BJ (cell line): ENCODE results near the gene KLHL22. TPM values are rescaled to one million over a fixed set of nuclear protein-coding genes. Genes with fewer than 3 reads are reported as not detected.
"Not testable (repeated sequence)": the region's sequence is repeated elsewhere in the genome, so short reads cannot be mapped to it uniquely, and the experiment has no call there.

ENCODE experiments used
- CTCF ChIA-PET: fragments of 350-600 bp; formaldehyde crosslinking; extraction: SDS; loops from one replicate; lab custom pipeline; 2021; ENCODE audit warnings: antibody characterized with exemption, inconsistent platforms; lab: Yijun Ruan, JAX
- POLR2A ChIA-PET: fragments of 300-600 bp; sonication (Branson Sonifier 250); formaldehyde crosslinking; extraction: SDS; loops from one replicate; lab custom pipeline; 2021; ENCODE audit warnings: antibody characterized with exemption; lab: Charles Lee
- DNase-seq: peaks from one replicate; pipeline ENCODE4 v3.0.0-alpha.2; 2011; ENCODE audit warnings: low read depth
- H3K27me3 ChIP-seq: 2 replicates; pipeline ENCODE4 v1.6.0; 2011; ENCODE audit warnings: low read length; ENCODE audit not compliant: control insufficient read depth, insufficient read depth
- H3K36me3 ChIP-seq: 2 replicates; pipeline ENCODE4 v1.5.1; 2011; ENCODE audit warnings: low read length; ENCODE audit not compliant: control insufficient read depth, insufficient read depth
- H3K4me3 ChIP-seq: 2 replicates; pipeline ENCODE4 v1.5.1; 2011; ENCODE audit warnings: low read depth, mild to moderate bottlenecking, control low read depth, low read length
- CTCF ChIP-seq: IDR thresholded peaks from 2 replicates; pipeline ENCODE4 v1.5.1; 2011; ENCODE audit warnings: low read depth, mild to moderate bottlenecking, control low read depth, inconsistent platforms, low read length, moderate library complexity; ENCODE audit not compliant: insufficient read depth
- polyA plus RNA-seq: library from polyadenylated mRNA; depleted of rRNA; stranded (reverse); fragments of >200 nt; gene quantifications from 2 replicates; pipeline ENCODE4 v1.2.3, GENCODE V29; 2011

Gene KLHL22
- polyA plus RNA-seq, 1 experiment, result 34.0 TPM

GRCh38 chr22:20475115-20475436 lies 20.5 kb downstream of the KLHL22 start:
- no peak overlapping the region for H3K4me3 ChIP-seq
- peaks cover 7% of the 10 kb centered on the region for H3K36me3 ChIP-seq
- no peak for DNase-seq
- ChIA-PET POLR2A (no interaction called here), CTCF (no interaction called here)
- H3K27me3 ChIP-seq, result no peaks in the 10 kb centered on the region
- TF ChIP-seq CTCF, result no peak

GRCh38 chr22:20472629-20473442 lies 22.8 kb downstream of the KLHL22 start:
- Histone ChIP-seq H3K4me3 (no peak overlapping the region), H3K27me3 (no peaks in the 10 kb centered on the region), H3K36me3 (peaks cover 7% of the 10 kb centered on the region)
- no peak for DNase-seq
- ChIA-PET CTCF (interaction anchor here (1.7 kb wide), 1 partner anchor 10 kb away, joined by 4 read pairs; no protein-coding TSS in a partner anchor), POLR2A (interaction anchor here (0.6 kb wide), 1 partner anchor 31 kb away, joined by 3 read pairs; no protein-coding TSS in a partner anchor)
- no peak for TF ChIP-seq CTCF

- H3K27me3 ChIP-seq, result no peaks in the 10 kb centered on the region
- CTCF ChIA-PET, result no interaction called here
- peaks cover 9% of the 10 kb centered on the region for H3K36me3 ChIP-seq
- DNase-seq, result no peak
- POLR2A ChIA-PET, result no interaction called here
- no peak overlapping the region for H3K4me3 ChIP-seq
- no peak for TF ChIP-seq CTCF
These were observed 24.3 kb downstream of the KLHL22 start for GRCh38 chr22:20471126-20471833.

GRCh38 chr22:20470525-20470924 lies 25.1 kb downstream of the KLHL22 start:
- DNase-seq, POLR2A ChIA-PET, H3K36me3 ChIP-seq, H3K4me3 ChIP-seq, H3K27me3 ChIP-seq: not testable (repeated sequence)
- CTCF ChIA-PET, result interaction anchor here (3.0 kb wide), 1 partner anchor 14 kb away, joined by 10 read pairs; no protein-coding TSS in a partner anchor

GRCh38 chr22:20469110-20469868 lies 26.3 kb downstream of the KLHL22 start:
- no peak for DNase-seq
- no peak for TF ChIP-seq CTCF
- CTCF ChIA-PET, result interaction anchor here (3.0 kb wide), 1 partner anchor 13 kb away, joined by 10 read pairs; no protein-coding TSS in a partner anchor
- H3K27me3 ChIP-seq, result no peaks in the 10 kb centered on the region
- peaks cover 14% of the 10 kb centered on the region for H3K36me3 ChIP-seq
- POLR2A ChIA-PET, result no interaction called here
- H3K4me3 ChIP-seq, result no peak overlapping the region
